ENCODE results near the gene ARL6. TPM values are rescaled to one million over a fixed set of nuclear protein-coding genes. Genes with fewer than 3 reads are reported as not detected.

ARL6 gene
- total RNA-seq, 1 donor from 2014 or later = 3.5 TPM

Other genes starting within 250 kb of the ARL6 start
- gene CRYBG3, start 57.3 kb downstream of the ARL6 start, total RNA-seq = 38.2 TPM
- 14.2 TPM for gene RIOX2, start 207.7 kb downstream of the ARL6 start, total RNA-seq